Left renal cortex interstitium (tissue), 4 donors: ENCODE measurements around the gene MAX. TPM values are rescaled to one million over a fixed set of nuclear protein-coding genes. Genes with fewer than 3 reads are reported as not detected.
"Not testable (repeated sequence)": the region's sequence is repeated elsewhere in the genome, so short reads cannot be mapped to it uniquely, and the experiment has no call there.

Source experiments
- DNase-seq, 4 donors: peaks; one replicate each; pipeline ENCODE4 v3.0.0-alpha.2; 2013; ENCODE audit warnings: low read depth in 4 of 4, low spot score in 2 of 4, missing footprints in 1 of 4
- polyA plus RNA-seq, 4 donors: library from polyadenylated mRNA; unstranded; fragments of 120-200 nt; gene quantifications; one replicate each; pipeline ENCODE4 v1.2.1, GENCODE V29; 2013; ENCODE audit not compliant: insufficient read length in 4 of 4

Gene MAX
- polyA plus RNA-seq, 4 donors: 54.3 to 64.1 (median 58.7) TPM

GRCh38 chr14:65106316-65106715 lies 4.0 kb upstream of the MAX start:
- DNase-seq: no peak

- DNase-seq: no peak
Observed at GRCh38 chr14:65104791-65105190, 2.5 kb upstream of the MAX start.

GRCh38 chr14:65103150-65103760 lies 938 bp upstream of the MAX start:
- no peak for DNase-seq

- DNase-seq: peak in 1 of 4 donors; percentile 24
Observed at GRCh38 chr14:65101631-65102440, 481 bp downstream of the MAX start.

- DNase-seq: no peak
Observed at GRCh38 chr14:65100922-65101541, 1.3 kb downstream of the MAX start.

GRCh38 chr14:65098586-65098985 lies 3.7 kb downstream of the MAX start:
- DNase-seq: no peak

- DNase-seq: no peak
Observed at GRCh38 chr14:65096323-65097089, 5.8 kb downstream of the MAX start.

- peak in 1 of 4 donors; percentile 15 for DNase-seq
Observed at GRCh38 chr14:65095633-65096205, 6.6 kb downstream of the MAX start.

GRCh38 chr14:65092349-65092748 lies 10.0 kb downstream of the MAX start:
- DNase-seq: no peak

- DNase-seq: not testable (repeated sequence)
Observed at GRCh38 chr14:65087835-65088234, 14.5 kb downstream of the MAX start.

- DNase-seq: not testable (repeated sequence)
Observed at GRCh38 chr14:65086686-65087085, 15.6 kb downstream of the MAX start.

- no peak for DNase-seq
Observed at GRCh38 chr14:65084554-65085505, 17.5 kb downstream of the MAX start.

- DNase-seq: no peak
Observed at GRCh38 chr14:65082930-65083329, 19.4 kb downstream of the MAX start.

GRCh38 chr14:65080960-65081747 lies 21.2 kb downstream of the MAX start:
- no peak for DNase-seq

- no peak for DNase-seq
Observed at GRCh38 chr14:65079768-65080167, 22.5 kb downstream of the MAX start.

GRCh38 chr14:65079201-65079600 lies 23.1 kb downstream of the MAX start:
- DNase-seq: no peak

GRCh38 chr14:65077318-65077717 lies 25.0 kb downstream of the MAX start:
- no peak for DNase-seq

- DNase-seq: no peak
Observed at GRCh38 chr14:65075628-65076325, 26.5 kb downstream of the MAX start.
